Testis (tissue), 3 donors: ENCODE data around the gene ST6GAL1. TPM values are rescaled to one million over a fixed set of nuclear protein-coding genes. Genes with fewer than 3 reads are reported as not detected.
"Not testable (repeated sequence)": the region's sequence is repeated elsewhere in the genome, so short reads cannot be mapped to it uniquely, and the experiment has no call there.

Experiments used
- DNase-seq: peaks from one replicate; pipeline ENCODE4 v3.0.0-alpha.2; 2019
- H3K27ac ChIP-seq, 2 donors: fragments of 200-600 bp; sonication (generic); one replicate each; pipeline ENCODE4 v1.5.1; 2019
- H3K27me3 ChIP-seq: fragments of 200-600 bp; sonication (generic); one replicate; pipeline ENCODE4 v1.5.1; 2019
- H3K36me3 ChIP-seq: fragments of 200-600 bp; sonication (generic); one replicate; pipeline ENCODE4 v1.5.1; 2017; ENCODE audit warnings: low read depth; ENCODE audit errors: missing control alignments
- H3K4me1 ChIP-seq: fragments of 200-600 bp; sonication (generic); one replicate; pipeline ENCODE4 v1.5.1; 2019
- H3K4me3 ChIP-seq, 2 donors: fragments of 200-600 bp; sonication (generic); one replicate each; pipeline ENCODE4 v1.5.1; 2017 to 2019
- H3K9me3 ChIP-seq: fragments of 200-600 bp; sonication (generic); one replicate; pipeline ENCODE4 v1.5.1; 2017
- CTCF ChIP-seq, 3 experiments: fragments of 450-650 bp in 2 of 3; fragments of 200-600 bp in 1 of 3; sonication (generic) in 1 of 3; IDR thresholded peaks; one replicate each; pipeline ENCODE4 v1.5.1; 2016 to 2019; ENCODE audit warnings: antibody characterized with exemption in 3 of 3, mild to moderate bottlenecking in 2 of 3, moderate library complexity in 1 of 3
- POLR2A ChIP-seq: fragments of 450-650 bp; IDR thresholded peaks from one replicate; pipeline ENCODE4 v1.6.1; 2017; ENCODE audit warnings: antibody characterized with exemption, mild to moderate bottlenecking, moderate library complexity
- WGBS, 2 donors: methylation state at CpG; one replicate each; pipeline ENCODE4 v1.1.5; 2018; 5-methylcytosine and 5-hydroxymethylcytosine counted together
- intact Hi-C: fragments of 100-400 bp; cut with DNase I; formaldehyde crosslinking; loops from one replicate; pipeline ENCODE4 v1.15.1; 2023; ENCODE audit warnings: low total_unique reads
- polyA plus RNA-seq: library from polyadenylated mRNA; stranded (reverse); fragments of 350-450 nt; fragmentation: Illumina TruSeq; extraction: RNeasy Lipid Tissue Mini Kit (QIAGEN cat#74804); gene quantifications from one replicate; pipeline ENCODE4 v1.2.3, GENCODE V29; 2014; ENCODE audit warnings: low read depth, low replicate concordance; ENCODE audit not compliant: insufficient read depth
- total RNA-seq, 2 donors: library from RNA; depleted of rRNA; stranded (reverse); fragments of >200 nt; gene quantifications; one replicate each; pipeline ENCODE4 v1.2.3, GENCODE V29; 2016

Gene ST6GAL1
- total and polyA plus RNA-seq, 3 donors from 2014 or later, result 12.8 to 26.3 (median 16.9) TPM

GRCh38 chr3:187006864-187007630, 76.7 kb downstream of the ST6GAL1 start:
- no peaks in the 10 kb centered on the region for H3K4me1 ChIP-seq
- H3K4me3 ChIP-seq, result no peak overlapping the region
- WGBS, 2 donors, result 82 to 85% methylated on average over 2 of the region's 2 CpGs
- no peak for DNase-seq
- H3K36me3 ChIP-seq, result no peaks in the 10 kb centered on the region
- TF ChIP-seq CTCF (IDR thresholded peaks at IDR 0.05), result no peak
- no peak for TF ChIP-seq POLR2A
- H3K27ac ChIP-seq, result no peak overlapping the region
- H3K9me3 ChIP-seq, result no peaks in the 10 kb centered on the region
- intact Hi-C loops, result no loop called here
- H3K27me3 ChIP-seq, result no peaks in the 10 kb centered on the region

- H3K4me3 ChIP-seq, H3K27ac ChIP-seq, intact Hi-C loops, H3K27me3 ChIP-seq, H3K36me3 ChIP-seq, H3K4me1 ChIP-seq, H3K9me3 ChIP-seq, DNase-seq: not testable (repeated sequence)
- 62 to 64% methylated on average over 3 of the region's 3 CpGs for WGBS, 2 donors
Observed at GRCh38 chr3:187010382-187010781, 80.1 kb downstream of the ST6GAL1 start.

- no peaks in the 10 kb centered on the region for H3K27me3 ChIP-seq
- WGBS, 2 donors, result 84 to 88% methylated on average over 7 of the region's 7 CpGs
- no peaks in the 10 kb centered on the region for H3K4me1 ChIP-seq
- peak overlapping the region in 1 of 2 donors; percentile 53 for H3K27ac ChIP-seq
- intact Hi-C loops, result no loop called here
- no peaks in the 10 kb centered on the region for H3K36me3 ChIP-seq
- DNase-seq, result no peak
- H3K4me3 ChIP-seq, result no peak overlapping the region
- TF ChIP-seq POLR2A (no peak), CTCF (IDR thresholded peaks at IDR 0.05) (no peak)
- no peaks in the 10 kb centered on the region for H3K9me3 ChIP-seq
Observed at GRCh38 chr3:187011915-187012314, 81.6 kb downstream of the ST6GAL1 start.

GRCh38 chr3:187012609-187013051, 82.3 kb downstream of the ST6GAL1 start:
- Histone ChIP-seq H3K36me3 (no peaks in the 10 kb centered on the region), H3K27ac (peak overlapping the region in 1 of 2 donors; percentile 53), H3K9me3 (no peaks in the 10 kb centered on the region), H3K27me3 (no peaks in the 10 kb centered on the region), H3K4me3 (no peak overlapping the region), H3K4me1 (peaks cover 5% of the 10 kb centered on the region)
- no peak for DNase-seq
- intact Hi-C loops, result no loop called here
- TF ChIP-seq CTCF (IDR thresholded peaks at IDR 0.05) (no peak), POLR2A (no peak)
- WGBS, 2 donors, result 65 to 67% methylated on average over 5 to 7 of the region's 7 CpGs

GRCh38 chr3:187013159-187013716, 82.9 kb downstream of the ST6GAL1 start:
- TF ChIP-seq CTCF (IDR thresholded peaks at IDR 0.05) (no peak), POLR2A (no peak)
- DNase-seq, result no peak
- peak overlapping the region in 1 of 2 donors; percentile 53 for H3K27ac ChIP-seq
- no peak overlapping the region for H3K4me3 ChIP-seq
- intact Hi-C loops, result no loop called here
- no peaks in the 10 kb centered on the region for H3K9me3 ChIP-seq
- WGBS, 2 donors, result 63 to 67% methylated on average over 4 of the region's 4 CpGs
- H3K4me1 ChIP-seq, result peaks cover 9% of the 10 kb centered on the region
- no peaks in the 10 kb centered on the region for H3K27me3 ChIP-seq
- H3K36me3 ChIP-seq, result no peaks in the 10 kb centered on the region
